HK-2 (cell line): ENCODE results near the gene CIROP.

Source experiments
- DNase-seq: peaks from one replicate; pipeline ENCODE4 v3.0.0-alpha.2; 2018; ENCODE audit not compliant: unreplicated experiment

Gene CIROP

GRCh38 chr14:23131482-23131881 lies 26.7 kb upstream of the CIROP start:
- DNase-seq = no peak

GRCh38 chr14:23130871-23131270 lies 26.1 kb upstream of the CIROP start:
- no peak for DNase-seq

GRCh38 chr14:23129759-23130316 lies 25.0 kb upstream of the CIROP start:
- DNase-seq = no peak

- no peak for DNase-seq
Observed at GRCh38 chr14:23128969-23129758, 24.4 kb upstream of the CIROP start.

GRCh38 chr14:23127861-23128260 lies 23.1 kb upstream of the CIROP start:
- DNase-seq = no peak

- DNase-seq = no peak
Observed at GRCh38 chr14:23126548-23127278, 21.9 kb upstream of the CIROP start.

GRCh38 chr14:23125933-23126524 lies 21.2 kb upstream of the CIROP start:
- DNase-seq = no peak

- DNase-seq = no peak
Observed at GRCh38 chr14:23125011-23125410, 20.2 kb upstream of the CIROP start.

- no peak for DNase-seq
Observed at GRCh38 chr14:23124337-23124954, 19.7 kb upstream of the CIROP start.

GRCh38 chr14:23123419-23123818 lies 18.6 kb upstream of the CIROP start:
- DNase-seq = no peak

GRCh38 chr14:23122086-23122485 lies 17.3 kb upstream of the CIROP start:
- no peak for DNase-seq

- DNase-seq = peak; percentile 63
Observed at GRCh38 chr14:23121361-23121771, 16.6 kb upstream of the CIROP start.

- DNase-seq = peak; percentile 85
Observed at GRCh38 chr14:23120541-23121251, 15.9 kb upstream of the CIROP start.

- DNase-seq = no peak
Observed at GRCh38 chr14:23119363-23120327, 14.9 kb upstream of the CIROP start.

GRCh38 chr14:23118506-23119362 lies 13.9 kb upstream of the CIROP start, which contains the start of gene CEBPE:
CEBPE (minus strand) TSS chr14:23119255; CDS start chr14:23119091, 164 bp downstream.
- DNase-seq = no peak

GRCh38 chr14:23117371-23118020 lies 12.7 kb upstream of the CIROP start:
- no peak for DNase-seq

GRCh38 chr14:23115918-23116317 lies 11.1 kb upstream of the CIROP start:
- DNase-seq = no peak

GRCh38 chr14:23115039-23115731 lies 10.4 kb upstream of the CIROP start:
- peak; percentile 74 for DNase-seq
